ENCODE results near the gene MPV17L2. TPM values are rescaled to one million over a fixed set of nuclear protein-coding genes. Genes with fewer than 3 reads are reported as not detected.

Gene MPV17L2
- 20.6 and 27.2 TPM in 2 replicates for total RNA-seq (2014; rRNA removed; shearing (Covaris generic))

GRCh38 chr19:18192673-18193387, at the start of gene MPV17L2:
Gene MPV17L2 (plus strand): TSS chr19:18193218. CDS start chr19:18193282, 64 bp downstream.

GRCh38 chr19:18152817-18153555, 40.0 kb upstream of the MPV17L2 start, which contains the start of gene PIK3R2:
Gene PIK3R2 (plus strand): TSS chr19:18153163. CDS start chr19:18155880, 2,717 bp downstream.

GRCh38 chr19:18173572-18174288, 19.3 kb upstream of the MPV17L2 start, which contains the start of gene IFI30:
Gene IFI30 (plus strand): TSS chr19:18173813. CDS start chr19:18173842, 29 bp downstream.

GRCh38 chr19:18203863-18204393, 10.9 kb downstream of the MPV17L2 start, which contains the start of gene RAB3A:
Gene RAB3A (minus strand): TSS chr19:18204042. CDS start chr19:18202740, 1,302 bp downstream.

GRCh38 chr19:18225702-18226468, 32.9 kb downstream of the MPV17L2 start, which contains the start of gene PDE4C:
Gene PDE4C (minus strand): TSS chr19:18226438. CDS start chr19:18226415, 23 bp downstream.

Small RNAs within 50 kb of the gene (small RNA-seq; reads per million reads assigned to genes)
- gene IFI30, result not detected

Other genes with a start within 250 kb of the MPV17L2 start
- 1.2 and 2.1 TPM in 2 replicates for gene KCNN1, start 226.1 kb upstream of the MPV17L2 start, total RNA-seq (2014; rRNA removed; shearing (Covaris generic))
- gene ARRDC2, start 185.0 kb upstream of the MPV17L2 start, total RNA-seq (2014; rRNA removed; shearing (Covaris generic)), result 28.7 and 31.9 TPM in 2 replicates
- 0.48 and 0.64 TPM in 2 replicates for gene IL12RB1, start 106.3 kb upstream of the MPV17L2 start, total RNA-seq (2014; rRNA removed; shearing (Covaris generic))
- 3.5 and 5.5 TPM in 2 replicates for gene MAST3, start 95.4 kb upstream of the MPV17L2 start, total RNA-seq (2014; rRNA removed; shearing (Covaris generic))
- 24.1 and 36.7 TPM in 2 replicates for gene PIK3R2, start 40.1 kb upstream of the MPV17L2 start, total RNA-seq (2014; rRNA removed; shearing (Covaris generic))
- 26.7 and 37.5 TPM in 2 replicates for gene IFI30, start 19.4 kb upstream of the MPV17L2 start, total RNA-seq (2014; rRNA removed; shearing (Covaris generic))
- gene RAB3A, start 10.8 kb downstream of the MPV17L2 start, total RNA-seq (2014; rRNA removed; shearing (Covaris generic)), result 2.9 and 4.9 TPM in 2 replicates
- gene PDE4C, start 33.2 kb downstream of the MPV17L2 start, total RNA-seq (2014; rRNA removed; shearing (Covaris generic)), result 0.05 TPM in 1 of 2 replicates, not detected in the other
- gene IQCN, start 81.2 kb downstream of the MPV17L2 start, total RNA-seq (2014; rRNA removed; shearing (Covaris generic)), result 0.34 and 0.94 TPM in 2 replicates
- 238 and 267 TPM in 2 replicates for gene JUND, start 88.4 kb downstream of the MPV17L2 start, total RNA-seq (2014; rRNA removed; shearing (Covaris generic))
- 562 and 580 TPM in 2 replicates for gene LSM4, start 129.9 kb downstream of the MPV17L2 start, total RNA-seq (2014; rRNA removed; shearing (Covaris generic))
- gene PGPEP1, start 147.4 kb downstream of the MPV17L2 start, total RNA-seq (2014; rRNA removed; shearing (Covaris generic)), result 14.8 and 15.8 TPM in 2 replicates
- 32.1 and 48.4 TPM in 2 replicates for gene GDF15, start 192.9 kb downstream of the MPV17L2 start, total RNA-seq (2014; rRNA removed; shearing (Covaris generic))
- 0.15 TPM in 1 of 2 replicates, not detected in the other for gene LRRC25, start 204.4 kb downstream of the MPV17L2 start, total RNA-seq (2014; rRNA removed; shearing (Covaris generic))
- 135 and 183 TPM in 2 replicates for gene SSBP4, start 226.2 kb downstream of the MPV17L2 start, total RNA-seq (2014; rRNA removed; shearing (Covaris generic))
- 26.3 and 35.8 TPM in 2 replicates for gene ISYNA1, start 244.9 kb downstream of the MPV17L2 start, total RNA-seq (2014; rRNA removed; shearing (Covaris generic))